ENCODE data around the gene ESR2.
"Not testable (repeated sequence)": the region's sequence is repeated elsewhere in the genome, so short reads cannot be mapped to it uniquely, and the experiment has no call there.

ESR2 gene

DNA sequence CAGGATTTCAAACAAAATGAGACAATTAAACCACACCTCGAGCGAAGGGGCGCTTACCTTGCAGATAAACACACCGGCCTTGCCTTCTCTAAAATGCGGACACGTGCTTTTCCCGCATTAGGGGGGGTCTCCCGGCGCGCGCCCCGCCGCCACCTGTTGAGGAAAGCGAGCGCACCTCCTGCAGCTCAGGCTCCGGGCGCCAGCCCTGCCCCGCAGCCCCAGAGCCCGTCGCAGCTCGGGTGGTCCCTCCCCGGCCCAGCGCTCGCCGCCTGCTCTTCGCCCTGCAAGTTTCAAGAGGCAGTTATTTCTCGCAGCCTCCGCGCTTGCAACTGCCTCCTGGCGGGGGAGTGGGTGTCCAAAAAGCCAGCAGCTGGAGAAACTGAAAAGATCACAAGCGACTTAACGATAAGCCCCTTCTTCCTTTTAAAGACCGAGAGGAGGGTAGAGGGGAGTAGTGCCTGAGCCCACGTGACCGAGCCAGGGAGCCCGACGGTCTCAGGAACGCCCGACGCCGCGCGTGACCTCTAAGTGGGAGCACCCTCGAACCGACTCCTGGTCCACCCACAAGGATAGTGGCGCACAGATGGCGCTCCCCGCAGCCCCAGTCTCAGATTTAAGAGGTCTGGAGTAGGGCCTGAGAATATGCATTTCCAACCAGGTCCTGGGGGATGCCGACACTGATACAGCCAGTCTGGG lies at the start of gene ESR2:
Gene ESR2 (minus strand): TSS at position 396 of the 696 bp plus-strand sequence. CDS start 11,386 bp downstream, outside the sequence.
- DNase-seq, result peak; percentile 19

DNA sequence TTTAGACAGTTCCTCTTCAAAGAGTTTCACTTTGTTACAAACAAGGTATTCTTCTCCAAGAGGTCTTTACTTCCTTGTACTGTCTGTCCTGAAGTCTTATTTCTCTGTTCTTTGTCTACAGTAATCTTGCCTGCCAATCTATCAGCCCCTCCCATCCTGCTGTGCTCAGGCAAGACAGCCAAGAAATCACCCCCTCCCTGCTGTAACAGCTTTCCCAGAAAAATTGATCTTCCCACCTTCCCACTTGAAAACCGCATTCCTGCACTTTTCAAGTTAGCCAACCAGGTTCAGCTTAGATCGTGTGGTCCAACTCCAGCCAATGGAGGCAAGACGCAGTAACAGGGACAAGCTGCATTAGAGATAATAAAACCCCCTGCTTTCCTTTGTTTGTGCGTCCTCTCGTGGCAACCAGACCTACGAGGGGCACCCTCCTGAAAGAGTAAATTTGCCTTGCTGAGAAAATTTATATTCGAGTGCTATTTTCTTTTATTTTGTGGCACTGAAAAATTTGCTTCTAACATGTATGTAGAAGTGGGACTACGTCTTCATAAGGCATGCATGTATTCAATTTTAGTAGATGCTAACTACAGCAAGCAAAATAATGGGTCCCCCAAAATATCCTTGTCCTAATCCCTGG lies 46.5 kb upstream of the ESR2 start:
- no peak for DNase-seq

DNA sequence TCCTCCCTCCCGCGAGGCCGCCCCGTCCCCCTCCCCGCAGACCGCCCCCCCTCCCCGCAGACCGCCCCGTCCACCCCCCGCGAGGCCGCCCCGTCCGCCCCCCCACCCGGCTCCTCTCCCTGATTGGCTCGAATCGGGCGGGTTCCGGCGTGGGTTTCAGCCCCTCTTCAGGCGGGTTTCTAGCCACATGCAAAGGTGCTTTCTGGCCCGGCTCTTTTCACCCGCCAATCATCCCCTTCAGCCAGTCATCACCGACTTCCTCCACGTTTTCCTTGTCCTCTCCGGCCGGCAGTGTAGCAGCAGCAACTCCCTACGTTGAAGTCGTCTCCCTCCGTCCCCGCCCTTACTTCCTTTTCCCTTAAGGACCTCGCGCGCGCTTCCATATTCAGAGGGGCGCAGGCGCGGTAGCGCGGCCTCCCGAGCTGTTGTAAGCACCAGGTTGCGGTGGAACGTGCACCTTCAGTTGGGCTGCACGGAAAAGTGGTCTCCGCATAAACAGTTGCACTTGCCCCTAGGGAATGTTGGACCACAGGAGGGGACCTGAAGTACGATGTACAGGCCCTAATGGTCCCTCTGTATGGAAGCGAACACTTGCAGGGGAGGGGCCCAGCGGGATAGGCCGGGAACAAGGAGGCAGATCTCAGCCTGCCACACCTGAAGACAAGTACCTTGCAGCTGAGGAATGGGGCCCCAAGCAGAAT lies 44.6 kb upstream of the ESR2 start:
- peak; percentile 92 for DNase-seq

DNA sequence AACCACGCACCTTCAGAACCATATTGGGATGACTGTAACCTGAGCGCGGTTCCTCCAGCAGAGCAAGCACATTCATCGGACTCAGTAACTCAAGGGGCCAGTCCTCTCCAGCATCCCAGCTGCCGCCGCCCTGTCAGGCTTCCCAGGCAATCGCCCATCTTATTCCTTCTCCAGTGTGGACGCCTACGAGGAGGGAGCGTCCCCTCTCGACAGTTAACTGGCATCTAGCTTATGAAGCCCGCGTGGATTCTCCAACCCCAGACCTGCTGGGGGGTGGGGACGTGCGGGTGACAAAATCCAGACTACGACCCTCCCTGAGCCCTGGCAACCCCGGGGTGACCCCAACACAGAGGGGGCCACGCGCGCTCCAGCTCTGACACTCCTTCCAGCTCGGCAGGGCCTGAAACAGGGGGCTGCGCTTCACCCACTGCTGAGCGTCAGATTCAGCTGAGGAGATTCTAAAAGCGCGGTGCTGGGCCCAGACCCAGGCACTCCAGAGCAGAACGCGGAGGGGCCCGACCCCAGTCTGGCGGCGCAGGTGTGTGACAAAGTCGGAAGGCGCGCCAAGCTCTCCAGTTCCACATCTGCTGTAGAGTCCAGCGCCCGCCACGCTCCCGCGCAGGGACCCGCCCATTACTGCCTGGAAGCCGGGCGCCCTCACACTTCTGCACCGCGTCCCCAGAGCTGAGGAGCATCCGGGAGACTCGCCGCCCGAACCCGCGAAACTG lies 43.9 kb upstream of the ESR2 start:
- no peak for DNase-seq

DNA sequence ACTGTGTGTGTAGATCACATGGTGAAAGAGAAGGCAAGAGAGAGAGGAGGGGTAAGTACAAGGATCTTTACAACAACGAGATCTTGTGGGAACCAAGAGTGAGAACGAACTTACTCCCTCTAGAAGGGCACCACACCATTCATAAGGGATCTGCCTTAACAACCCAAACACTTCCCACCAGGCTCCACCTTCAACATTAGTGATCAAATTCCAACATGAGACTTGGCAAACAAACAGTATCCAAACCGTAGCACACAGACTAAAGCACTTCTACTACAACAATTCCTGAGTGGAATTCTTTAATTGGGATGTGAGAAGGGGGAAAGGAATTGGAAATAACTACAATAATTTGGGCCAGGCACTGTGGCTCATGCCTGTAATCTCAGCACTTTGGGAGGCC lies 35.0 kb upstream of the ESR2 start:
- DNase-seq, result no peak

DNA sequence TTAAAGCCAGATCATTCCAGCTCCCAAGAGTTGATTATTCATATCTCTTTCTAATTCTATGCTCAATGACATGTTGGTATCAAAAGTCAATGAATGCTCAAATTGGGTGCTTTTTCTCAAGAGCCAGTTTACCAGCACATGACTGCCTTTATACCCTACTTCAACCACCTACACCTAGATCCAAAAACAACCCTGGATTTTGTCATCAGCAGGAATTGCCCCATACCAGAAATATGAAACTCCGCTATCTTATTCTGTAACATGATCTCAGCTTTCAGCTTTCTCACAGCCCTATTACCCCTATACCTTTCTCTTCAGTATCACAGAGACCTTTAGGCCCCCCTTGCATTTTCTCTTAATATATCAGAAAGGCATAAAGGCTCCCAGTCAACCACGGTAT lies 32.3 kb upstream of the ESR2 start:
- DNase-seq, result no peak

DNA sequence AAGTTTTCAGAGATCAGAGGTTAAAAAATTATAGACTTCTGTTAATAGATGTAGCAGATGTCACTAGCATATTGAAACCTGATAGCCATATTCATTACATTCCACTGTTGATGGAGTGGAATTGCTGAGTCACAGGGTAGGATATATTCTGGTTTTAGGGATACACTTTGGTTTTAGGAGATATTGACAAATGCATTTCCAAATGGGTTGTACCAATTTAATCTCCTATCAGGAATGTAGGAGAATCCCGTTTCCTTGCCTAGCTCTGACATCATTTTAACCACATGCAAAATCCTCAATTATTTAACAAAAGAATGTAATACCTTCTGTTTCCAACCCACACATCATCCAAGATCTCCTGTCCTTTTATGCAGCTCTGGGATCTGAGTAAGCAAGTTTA lies 30.7 kb upstream of the ESR2 start:
- DNase-seq, result no peak

DNA sequence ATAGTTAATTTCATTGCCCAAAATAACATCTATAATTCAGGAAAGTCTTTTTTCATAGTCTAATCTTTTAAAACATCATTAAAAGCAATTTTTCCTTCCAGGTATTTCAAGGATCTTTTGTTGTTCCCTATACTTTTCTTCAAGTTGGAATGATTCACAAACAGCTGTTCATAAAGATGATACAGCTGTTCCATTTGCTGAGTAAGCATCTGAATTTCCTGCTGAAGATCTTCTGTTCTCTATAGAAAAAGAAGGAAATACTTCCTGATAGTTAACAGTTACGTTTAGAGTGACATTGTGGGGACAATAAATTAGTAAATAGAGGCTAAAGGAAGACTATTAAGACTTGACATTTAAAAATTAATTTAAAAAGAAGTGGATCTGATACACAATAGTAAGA lies 30.3 kb upstream of the ESR2 start:
- no peak for DNase-seq

DNA sequence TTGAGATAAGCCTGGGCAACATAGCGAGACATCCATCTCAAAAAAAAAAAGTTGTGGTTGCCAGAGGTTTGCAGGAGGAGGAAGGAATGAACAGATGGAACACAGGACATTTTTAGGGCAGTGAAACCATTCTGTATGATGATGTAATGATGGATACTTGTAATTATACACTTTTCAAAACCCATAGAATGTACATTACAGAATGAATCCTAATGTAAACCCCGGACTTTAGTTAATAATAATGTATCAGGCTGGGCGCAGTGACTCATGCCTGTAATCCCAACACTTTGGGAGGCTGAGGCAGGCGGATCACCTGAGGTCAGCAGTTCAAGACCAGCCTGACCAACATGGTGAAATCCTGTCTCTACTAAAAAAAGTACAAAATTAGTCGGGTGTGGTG lies 26.2 kb upstream of the ESR2 start:
- DNase-seq, result not testable (repeated sequence)

DNA sequence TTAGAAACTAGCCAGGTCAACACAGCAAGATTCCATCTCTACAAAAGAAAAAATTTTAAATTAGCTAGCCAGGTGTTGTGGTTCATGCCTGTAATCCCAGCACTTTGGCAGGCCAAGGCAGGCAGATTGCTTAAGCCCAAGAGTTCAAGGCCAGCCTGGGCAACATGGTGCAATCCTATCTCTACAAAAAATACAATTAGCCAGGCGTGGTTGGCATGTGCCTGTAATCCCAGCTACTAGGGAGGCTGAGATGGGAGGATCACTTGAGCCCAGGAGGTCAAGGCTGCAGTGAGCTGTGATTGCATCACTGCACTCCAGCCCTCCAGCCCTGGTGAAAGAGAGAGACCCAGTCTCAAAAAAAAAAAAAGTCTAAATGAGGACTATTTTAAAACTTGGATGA lies 24.5 kb upstream of the ESR2 start:
- DNase-seq, result not testable (repeated sequence)

DNA sequence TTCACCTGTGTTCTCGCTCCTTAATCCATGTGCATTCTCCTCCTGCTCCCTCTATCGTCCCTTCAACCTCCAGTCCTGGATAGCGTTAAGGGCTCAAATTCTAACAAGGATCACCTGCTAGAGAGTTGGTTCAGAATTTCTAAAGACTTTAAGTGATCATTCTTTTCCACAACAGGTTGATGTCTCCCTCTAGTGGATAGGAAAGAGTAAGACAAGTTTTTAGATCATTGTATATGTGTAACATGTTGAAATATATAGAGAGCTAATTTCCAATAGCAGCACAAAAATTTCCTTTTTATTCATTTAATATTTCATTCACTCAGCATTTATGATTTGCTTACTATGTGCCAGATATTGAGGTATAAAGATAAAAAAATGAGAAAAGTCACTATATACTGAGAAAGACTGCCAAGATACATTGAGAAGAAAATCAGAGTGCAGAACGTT lies 9.3 kb upstream of the ESR2 start:
- peak; percentile 62 for DNase-seq

DNA sequence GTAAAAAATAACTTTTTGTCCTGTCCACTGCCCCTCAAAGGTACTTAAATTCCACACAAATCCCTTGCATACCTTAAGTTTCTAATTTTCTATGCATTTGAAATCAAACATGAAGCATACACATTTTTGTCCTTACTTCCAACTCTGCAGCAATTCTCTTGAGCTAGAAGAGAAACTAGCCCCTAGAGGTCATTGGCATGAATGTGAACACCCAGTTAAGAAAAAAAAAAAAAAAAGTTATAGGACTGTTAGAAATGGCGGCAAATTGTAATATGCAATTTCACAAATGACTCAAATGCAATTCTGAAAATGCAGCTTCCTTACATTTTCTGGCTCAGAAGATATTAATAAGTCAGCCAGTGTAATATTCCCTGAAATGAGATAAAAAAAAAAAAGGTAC lies 4.6 kb upstream of the ESR2 start:
- no peak for DNase-seq

DNA sequence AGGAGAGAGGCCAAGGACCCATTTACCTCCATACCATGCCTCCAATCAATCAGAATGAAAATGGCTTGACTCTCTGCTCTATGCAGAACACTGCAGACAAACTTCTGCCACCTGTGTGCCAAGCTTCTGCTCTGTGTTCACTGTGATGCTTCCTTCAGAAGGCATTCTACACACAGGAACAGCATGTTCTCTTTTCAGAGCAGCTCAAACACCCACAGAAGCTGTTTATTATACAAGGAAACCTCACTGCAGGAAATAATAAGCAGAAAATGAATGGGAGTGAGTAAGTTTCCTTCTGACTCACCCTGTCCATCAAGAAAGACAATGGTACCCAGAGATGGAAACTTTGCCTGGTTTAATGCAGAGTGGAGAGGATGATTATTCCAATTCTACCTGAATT lies 2.4 kb upstream of the ESR2 start:
- DNase-seq, result no peak

DNA sequence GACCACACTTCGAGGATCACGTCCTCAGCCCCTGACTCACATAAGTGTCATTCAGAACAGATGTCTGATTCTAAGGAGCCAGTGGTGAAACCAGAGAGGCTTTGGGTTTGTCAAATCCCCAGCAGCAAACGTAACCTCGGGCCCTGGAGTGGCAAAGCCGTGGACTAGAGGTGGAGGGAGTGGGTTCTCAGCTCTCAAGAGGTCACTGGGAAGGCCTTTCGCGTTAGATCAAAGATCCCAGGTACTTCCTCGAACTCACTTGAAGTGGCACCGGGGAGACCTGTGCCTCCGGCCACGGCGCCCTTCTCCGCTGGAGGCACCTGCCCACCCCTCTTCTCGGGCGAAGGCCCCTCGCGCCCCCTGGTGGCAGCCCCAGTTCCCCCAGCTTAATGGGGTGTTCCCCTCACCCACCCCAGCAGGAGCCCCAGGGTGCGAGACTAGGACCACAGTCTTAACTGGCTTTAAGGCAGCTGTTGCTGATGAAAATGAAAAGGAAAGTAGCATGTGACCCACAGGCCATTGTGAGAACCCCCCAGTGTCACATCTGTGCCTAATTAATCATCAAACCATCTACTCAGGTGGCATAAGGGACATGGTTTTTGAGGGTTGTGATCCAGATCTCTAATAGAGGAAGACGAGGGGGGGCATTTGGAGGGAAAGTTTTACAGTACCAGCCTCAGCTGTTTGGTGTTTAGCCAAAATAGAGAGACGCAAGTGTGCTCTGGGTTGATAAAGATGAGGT lies 672 bp upstream of the ESR2 start:
- DNase-seq, result peak; percentile 78

DNA sequence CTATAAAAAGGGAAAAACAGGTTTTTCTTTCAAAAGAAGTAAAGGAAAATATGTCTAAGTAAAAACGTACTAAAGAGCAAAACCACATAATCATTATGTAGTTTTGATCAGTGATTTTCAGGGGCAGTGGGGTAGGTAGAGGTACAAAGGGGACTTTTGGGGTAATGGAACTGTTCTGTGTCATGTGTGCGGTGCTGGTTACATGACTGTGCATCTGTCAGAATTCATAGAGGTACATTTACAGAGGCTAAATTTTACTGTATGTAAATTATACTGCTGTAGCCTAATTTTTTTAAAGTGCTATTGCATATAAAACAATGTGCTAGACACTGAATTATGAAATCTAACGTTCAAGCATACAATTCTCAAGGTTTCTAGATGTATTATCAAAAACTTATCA lies 2.0 kb downstream of the ESR2 start:
- DNase-seq, result no peak

DNA sequence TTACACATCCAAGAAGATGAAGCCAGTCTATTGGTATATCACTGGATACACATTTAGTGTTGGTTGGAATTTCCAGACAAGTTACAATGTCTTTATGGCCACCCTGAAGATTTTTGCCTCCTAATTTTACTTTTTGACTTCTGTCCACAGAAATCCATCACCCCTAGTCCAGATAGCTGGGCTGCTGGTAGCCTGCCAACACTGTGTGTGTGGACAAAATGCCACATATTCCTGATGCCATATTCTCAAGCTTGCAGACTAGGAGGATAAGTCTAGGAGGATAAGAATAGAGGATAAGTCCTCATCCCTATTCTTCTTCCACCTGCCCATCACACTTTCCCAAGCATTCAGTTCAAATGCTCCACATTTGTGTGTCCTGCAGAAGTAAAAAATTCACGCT lies 4.6 kb downstream of the ESR2 start:
- DNase-seq, result no peak

DNA sequence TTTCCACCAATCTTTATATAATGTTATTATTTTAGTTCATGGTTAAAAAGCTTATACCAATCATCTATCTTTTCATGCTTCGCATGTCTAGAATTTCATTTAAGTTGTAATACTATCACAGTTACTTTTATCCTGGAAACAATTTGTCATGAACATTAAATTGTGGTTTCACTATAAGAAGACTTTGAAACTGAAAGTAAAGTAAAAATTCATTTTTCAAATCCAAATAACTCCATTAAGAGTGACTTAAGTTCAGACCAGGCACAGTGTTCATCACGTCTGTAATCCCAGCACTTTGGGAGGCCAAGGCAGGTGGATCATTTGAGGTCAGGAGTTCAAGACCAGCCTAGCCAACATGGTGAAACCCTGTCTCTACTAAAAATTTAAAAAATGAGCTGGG lies 12.4 kb downstream of the ESR2 start:
- no peak for DNase-seq

DNA sequence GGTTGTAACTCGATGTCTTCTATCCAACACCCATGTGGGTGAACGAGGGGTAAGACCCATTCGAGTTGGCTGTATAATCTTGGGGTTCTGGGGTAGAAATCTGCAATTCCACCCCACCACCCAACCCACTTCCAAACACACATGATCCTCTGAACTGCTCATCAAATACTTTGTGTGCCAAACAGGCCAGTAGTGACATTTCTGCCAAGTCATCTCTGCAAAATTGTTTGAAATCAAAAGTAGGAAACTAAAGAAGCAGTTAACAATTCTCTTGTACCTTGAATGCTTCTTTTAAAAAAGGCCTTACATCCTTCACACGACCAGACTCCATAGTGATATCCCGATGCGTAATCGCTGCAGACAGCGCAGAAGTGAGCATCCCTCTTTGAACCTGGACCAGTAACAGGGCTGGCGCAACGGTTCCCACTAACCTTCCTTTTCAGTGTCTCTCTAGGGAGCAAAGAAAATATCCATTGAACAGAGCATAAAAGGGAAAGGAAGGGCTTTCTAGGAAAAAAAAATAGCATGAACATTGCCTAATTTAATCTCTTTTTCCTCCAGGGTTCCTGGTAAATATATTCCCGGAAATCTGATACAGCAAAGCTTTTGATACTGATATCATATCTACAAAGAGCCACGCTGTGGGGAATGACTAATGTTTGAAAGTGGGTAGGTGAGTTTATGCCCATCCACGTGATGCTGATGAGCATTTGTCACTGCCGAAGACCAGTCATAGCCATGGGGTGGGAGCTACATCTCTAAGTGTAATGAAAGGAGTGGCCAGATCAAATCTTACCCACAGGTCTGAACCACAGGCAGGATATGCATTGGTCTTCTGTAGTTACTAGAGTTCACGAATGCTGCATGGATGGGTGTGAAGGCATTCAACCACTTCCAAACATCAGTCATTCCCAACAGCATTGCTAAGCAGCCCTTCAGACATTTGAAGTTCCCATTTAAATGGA lies 14.2 kb downstream of the ESR2 start:
- DNase-seq, result no peak

DNA sequence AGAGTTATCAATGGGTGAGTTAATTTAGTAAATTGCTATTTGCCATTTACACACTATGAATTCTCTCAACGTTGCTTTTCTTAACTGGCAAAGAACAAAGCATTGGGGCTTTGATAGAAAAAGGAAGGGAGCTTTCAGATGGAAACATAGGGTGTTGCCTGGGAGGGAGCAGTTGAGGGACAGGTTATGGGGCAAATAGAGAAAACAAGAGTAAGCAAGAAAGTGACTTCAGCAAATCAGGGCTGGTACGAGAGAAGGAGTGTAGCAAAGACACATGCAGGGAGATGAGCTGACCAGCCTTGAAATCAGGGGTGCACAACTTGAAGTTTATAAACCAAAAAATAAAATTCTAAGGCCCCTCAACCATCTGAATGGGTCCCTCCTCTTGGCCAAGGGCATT lies 15.7 kb downstream of the ESR2 start:
- DNase-seq, result no peak

DNA sequence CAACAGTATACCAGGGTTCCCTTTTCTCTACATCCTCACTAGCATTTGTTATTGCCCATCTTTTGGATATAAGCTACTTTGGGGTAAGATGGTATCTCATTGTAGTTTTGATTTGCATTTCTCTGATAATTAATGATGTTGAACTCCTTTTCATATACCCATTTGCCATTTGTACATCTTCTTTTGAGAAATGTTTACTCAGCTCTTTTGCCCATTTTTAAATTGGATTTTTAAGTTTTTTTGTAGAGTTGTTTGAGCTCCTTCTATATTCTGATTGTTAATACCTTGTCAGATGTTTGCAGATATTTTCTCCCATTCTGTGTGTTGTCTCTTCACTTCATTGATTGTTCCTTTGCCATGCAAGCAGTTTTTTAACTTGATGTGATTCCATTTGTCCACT lies 22.2 kb downstream of the ESR2 start:
- no peak for DNase-seq

DNA sequence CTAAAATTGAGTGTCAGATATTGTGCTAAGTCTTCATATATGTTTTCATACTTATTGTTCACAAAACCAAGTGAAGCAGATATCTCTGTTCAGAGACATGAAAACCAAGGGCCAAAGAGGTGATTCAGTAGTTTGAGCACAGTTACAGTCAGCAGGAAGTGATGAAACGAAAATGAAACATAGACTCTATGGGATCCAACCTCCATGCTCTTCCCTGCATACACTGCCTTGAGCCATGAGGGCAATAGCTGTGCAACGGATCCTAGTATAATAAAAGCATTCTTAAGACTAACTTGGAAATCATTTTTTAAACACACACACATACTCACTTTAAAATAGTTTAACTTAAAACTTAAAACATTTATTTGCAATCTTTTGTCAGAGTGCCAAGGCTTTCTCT lies 27.9 kb downstream of the ESR2 start:
- no peak for DNase-seq

DNA sequence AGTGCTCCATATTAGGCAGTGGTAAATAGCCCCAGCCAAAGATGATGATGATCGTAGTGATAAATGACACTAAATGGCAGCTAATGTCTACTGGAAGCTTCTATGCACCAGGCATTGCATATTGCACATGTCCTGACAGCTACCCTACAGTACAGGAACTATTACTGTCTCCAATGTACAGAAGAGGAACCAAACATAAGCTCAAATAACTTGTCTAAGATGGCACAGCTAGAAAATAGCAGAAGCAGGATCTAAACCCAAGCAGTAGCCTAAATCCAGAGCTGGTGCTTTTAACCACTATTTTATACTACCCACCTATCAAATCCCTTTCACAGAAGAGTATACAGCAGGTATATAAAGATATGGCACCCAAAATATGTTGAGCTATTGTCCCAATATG lies 28.9 kb downstream of the ESR2 start:
- no peak for DNase-seq
